ENCODE measurements around the gene CGB5.
"Not testable (repeated sequence)": the region's sequence is repeated elsewhere in the genome, so short reads cannot be mapped to it uniquely, and the experiment has no call there.

The CGB5 gene

DNA sequence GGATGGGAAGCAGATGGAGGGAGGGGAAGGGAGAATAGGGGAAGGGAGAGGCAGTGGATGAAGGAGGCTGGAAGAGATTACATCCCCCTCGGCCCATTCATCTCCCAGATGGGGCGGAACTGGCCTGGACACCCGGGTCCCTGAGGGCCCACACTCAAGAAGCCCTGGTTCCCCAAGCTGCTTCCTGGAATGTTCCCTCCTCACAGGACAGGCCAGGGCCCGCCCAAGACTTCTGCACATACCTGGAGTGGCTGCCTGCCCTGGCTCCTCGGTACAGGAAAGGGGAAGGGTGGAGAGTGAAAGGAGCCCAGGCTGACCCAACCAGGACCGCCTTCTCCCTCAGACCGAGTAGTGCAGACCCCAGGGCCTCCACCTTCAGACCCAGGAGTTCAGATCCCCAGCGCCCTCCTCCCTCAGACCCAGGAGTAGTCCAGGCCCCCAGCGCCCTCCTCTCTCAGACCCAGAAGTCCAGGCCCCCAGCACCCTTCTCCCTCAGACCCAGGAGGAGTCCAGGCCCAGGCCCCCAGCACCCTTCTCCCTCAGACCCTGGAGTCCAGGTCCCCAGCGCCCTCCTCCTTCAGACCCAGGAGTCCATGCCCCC, 20.5 kb downstream of the CGB5 start:
- H3K27ac Mint-ChIP-seq = no peak overlapping the region
- no peaks in the 10 kb centered on the region for H3K4me1 Mint-ChIP-seq
- H3K9me3 Mint-ChIP-seq = peaks cover 0 to under 1% of the 10 kb centered on the region in 2 donors
- DNase-seq (no peak), ATAC-seq (peak; percentile 47)
- H3K27me3 Mint-ChIP-seq = peaks cover 87% of the 10 kb centered on the region
- no peak overlapping the region for H3K4me3 Mint-ChIP-seq

DNA sequence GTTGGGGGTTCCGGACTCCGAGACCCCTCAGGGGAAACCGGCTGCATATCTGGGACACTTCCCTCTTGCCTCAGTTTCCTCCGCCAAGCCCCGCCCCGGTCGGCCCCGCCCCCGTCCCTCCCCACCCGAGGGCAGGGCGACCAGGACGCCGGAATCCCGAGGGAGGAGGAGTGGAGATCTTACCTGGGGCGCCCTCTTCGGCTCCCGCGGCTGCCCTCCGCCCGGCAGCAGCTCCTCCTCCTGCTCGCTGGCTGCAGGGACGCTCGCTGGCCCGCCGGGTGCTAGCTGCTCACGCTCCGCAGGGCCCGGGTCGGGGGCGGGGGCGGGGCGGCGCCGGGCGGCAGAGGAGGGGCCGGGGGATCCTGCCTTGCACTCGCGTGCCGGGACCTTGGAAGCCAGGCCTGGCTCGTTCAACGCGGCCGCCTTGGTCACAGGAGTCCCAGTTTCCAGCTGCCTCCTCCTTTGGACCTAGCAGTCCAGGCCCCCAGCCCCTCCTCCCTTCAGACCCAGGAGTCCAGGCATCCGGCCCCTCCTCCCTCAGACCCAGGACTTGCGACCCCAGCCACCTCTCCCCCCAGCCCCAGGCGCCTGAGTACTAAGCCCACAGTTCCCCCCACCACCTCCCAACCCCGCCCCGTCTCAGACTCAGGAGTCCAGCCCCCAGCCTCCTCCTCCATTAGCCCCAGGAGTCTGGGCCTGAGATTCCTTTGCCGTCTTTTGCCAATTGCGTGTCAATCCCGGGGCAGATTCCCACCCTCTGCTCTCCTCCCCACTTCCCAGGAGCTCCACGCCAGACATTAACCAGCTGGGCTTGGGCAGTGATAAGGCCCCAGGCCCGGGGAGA, 21.3 kb downstream of the CGB5 start, which contains the start of gene NTF4:
TSS of gene NTF4 (minus strand) at position 51 of the 844 bp plus-strand sequence. CDS start 2,821 bp downstream, outside the sequence.
- ATAC-seq = peak; percentile 32
- Mint-ChIP-seq H3K27ac (no peak within 1 kb of the TSS), H3K4me1 (no peaks in the 10 kb centered on the region), H3K9me3 (peaks cover 5 to 9% of the 10 kb centered on the region in 2 donors), H3K27me3 (peaks cover 87% of the 10 kb centered on the region), H3K4me3 (no peak within 1 kb of the TSS)
- no peak for DNase-seq

DNA sequence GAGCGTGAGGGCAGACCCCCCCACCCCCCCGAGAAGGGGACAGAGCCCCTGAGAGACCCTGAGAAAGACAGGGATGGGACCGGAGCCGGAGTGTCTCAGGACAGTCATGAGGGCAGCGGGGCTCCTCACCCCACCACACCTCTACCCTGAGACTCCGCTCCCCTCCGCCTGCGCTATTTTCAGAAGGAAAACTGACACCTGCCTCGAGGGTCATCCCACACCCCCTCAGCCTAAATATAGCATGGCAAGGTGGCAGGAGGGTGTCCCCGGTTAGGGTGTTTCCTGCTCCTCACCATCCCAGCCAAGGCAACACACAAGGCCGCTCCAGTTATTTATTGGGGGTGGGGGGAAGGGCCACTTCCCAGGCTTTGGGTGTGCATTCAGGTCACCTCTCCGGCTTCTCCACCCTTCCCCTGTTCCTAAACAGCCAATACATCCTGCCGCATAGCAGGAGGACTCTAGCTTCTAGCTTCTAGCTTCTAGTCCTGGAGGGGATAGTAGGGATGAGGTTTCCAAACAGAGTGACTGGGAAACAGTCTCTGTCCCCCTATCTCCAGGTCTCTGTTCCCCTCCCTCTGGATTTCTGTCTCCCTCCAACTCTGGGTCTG, 22.4 kb downstream of the CGB5 start:
- peaks cover 87% of the 10 kb centered on the region for H3K27me3 Mint-ChIP-seq
- no peak overlapping the region for H3K27ac Mint-ChIP-seq
- no peak overlapping the region for H3K4me3 Mint-ChIP-seq
- peaks cover 5 to 16% of the 10 kb centered on the region in 2 donors for H3K9me3 Mint-ChIP-seq
- H3K4me1 Mint-ChIP-seq = no peaks in the 10 kb centered on the region
- no peak for DNase-seq
- no peak for ATAC-seq

DNA sequence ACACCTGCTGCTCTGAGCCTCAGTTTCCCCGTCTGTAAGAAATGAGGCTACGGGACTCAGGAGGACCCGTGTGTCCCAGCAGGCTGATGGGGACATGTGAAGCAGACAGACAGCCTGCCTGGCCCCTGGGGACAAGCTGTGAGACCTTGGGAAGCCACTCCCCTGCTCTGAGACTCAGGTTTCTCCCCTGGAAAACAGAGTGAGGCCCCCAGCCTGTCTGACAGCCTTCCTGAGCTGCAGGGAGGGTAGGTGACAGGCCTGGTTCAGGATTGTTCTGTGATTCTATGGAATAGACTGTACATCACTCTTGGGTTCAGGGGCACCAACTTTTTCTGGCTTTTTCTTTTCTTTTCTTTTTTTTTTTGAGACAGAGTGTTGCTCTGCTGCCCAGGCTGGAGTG, 23.9 kb downstream of the CGB5 start:
- peaks cover 1% of the 10 kb centered on the region for H3K4me1 Mint-ChIP-seq
- no peak overlapping the region for H3K27ac Mint-ChIP-seq
- H3K4me3 Mint-ChIP-seq = no peak overlapping the region
- H3K9me3 Mint-ChIP-seq = peaks cover 5 to 16% of the 10 kb centered on the region in 2 donors
- DNase-seq = no peak
- ATAC-seq = no peak
- peaks cover 90% of the 10 kb centered on the region for H3K27me3 Mint-ChIP-seq

DNA sequence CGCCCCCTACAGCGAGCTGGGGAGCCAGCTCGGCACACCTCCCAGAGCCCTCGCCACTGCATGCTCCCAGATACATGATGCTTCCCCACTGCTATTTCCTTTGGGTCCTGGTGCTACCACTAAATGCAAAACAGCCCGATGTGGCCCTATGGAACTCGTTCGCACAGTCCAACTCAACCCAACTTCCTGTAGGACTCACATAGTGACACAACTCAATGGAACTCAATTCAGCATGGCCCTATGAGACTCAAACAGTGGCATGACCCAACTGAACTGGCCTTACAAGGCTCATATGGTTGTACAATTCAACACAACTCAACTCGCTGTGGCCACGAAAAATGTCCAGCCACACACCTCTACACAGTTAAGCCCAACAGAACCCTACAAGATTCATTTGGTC, 25.4 kb downstream of the CGB5 start:
- Mint-ChIP-seq H3K27me3 (peaks cover 93% of the 10 kb centered on the region), H3K4me3 (no peak overlapping the region), H3K4me1 (peaks cover 12% of the 10 kb centered on the region), H3K9me3 (peaks cover 5 to 16% of the 10 kb centered on the region in 2 donors), H3K27ac (no peak overlapping the region)
- no peak for DNase-seq
- no peak for ATAC-seq

DNA sequence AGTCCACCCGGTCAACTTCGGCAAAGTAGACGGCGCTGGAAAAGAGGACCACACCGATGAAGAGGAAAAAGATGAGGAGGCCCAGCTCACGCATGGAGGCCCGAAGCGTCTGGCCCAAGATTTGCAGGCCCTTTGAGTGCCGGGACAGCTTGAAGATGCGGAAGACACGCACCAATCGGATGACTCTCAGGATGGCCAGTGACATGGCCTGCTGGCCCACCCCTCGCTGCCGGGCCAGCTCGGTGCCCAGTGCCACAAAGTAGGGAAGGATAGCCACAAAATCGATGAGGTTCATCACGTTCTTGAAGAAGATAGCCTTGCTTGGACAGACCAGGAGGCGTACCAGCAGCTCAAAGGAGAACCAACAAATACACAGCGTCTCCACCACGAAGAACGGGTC, 26.8 kb downstream of the CGB5 start:
- Mint-ChIP-seq H3K27me3 (peaks cover 97% of the 10 kb centered on the region), H3K9me3 (peaks cover 5 to 16% of the 10 kb centered on the region in 2 donors), H3K4me1 (peaks cover 12% of the 10 kb centered on the region), H3K4me3 (no peak overlapping the region), H3K27ac (no peak overlapping the region)
- DNase-seq (no peak), ATAC-seq (no peak)

DNA sequence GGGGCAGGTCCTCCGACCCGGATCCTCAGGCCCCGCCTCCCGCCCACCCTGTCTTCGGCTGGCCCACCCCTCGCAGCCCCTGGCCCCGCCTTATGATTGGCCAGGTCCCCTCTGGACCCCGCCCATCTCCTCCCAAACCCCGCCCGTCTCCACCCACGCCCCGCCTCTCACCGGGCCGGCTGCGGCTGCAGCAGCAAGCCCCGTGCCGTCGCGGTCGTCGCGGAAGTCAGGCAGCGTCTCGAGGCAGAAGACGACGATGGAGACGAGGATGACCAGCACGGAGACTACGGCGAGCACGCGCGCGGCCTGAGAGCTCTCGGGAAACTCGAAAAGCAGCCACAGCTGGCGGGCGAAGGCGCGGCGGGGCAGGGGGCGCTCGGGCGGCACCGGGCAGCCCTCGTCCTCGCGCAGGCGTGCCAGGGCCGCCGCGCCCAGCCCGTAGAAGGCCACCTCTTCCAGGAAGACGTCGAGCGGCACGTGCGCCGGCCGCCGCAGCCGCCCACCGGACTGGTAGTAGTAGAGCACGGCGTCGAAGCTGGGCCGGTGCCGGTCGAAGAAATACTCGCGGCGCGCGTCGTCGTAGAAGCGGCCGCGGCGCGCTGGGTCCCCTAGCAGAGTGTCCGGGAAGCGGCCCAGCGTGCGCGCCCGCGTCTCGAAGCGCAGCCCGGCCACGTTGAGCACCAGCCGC, 28.4 kb downstream of the CGB5 start:
- peaks cover 12% of the 10 kb centered on the region for H3K4me1 Mint-ChIP-seq
- H3K4me3 Mint-ChIP-seq = peak overlapping the region in 1 of 2 donors; percentile 16
- H3K27ac Mint-ChIP-seq = no peak overlapping the region
- no peak for ATAC-seq
- H3K27me3 Mint-ChIP-seq = peaks cover 92% of the 10 kb centered on the region
- DNase-seq = no peak
- H3K9me3 Mint-ChIP-seq = peaks cover 5 to 16% of the 10 kb centered on the region in 2 donors

DNA sequence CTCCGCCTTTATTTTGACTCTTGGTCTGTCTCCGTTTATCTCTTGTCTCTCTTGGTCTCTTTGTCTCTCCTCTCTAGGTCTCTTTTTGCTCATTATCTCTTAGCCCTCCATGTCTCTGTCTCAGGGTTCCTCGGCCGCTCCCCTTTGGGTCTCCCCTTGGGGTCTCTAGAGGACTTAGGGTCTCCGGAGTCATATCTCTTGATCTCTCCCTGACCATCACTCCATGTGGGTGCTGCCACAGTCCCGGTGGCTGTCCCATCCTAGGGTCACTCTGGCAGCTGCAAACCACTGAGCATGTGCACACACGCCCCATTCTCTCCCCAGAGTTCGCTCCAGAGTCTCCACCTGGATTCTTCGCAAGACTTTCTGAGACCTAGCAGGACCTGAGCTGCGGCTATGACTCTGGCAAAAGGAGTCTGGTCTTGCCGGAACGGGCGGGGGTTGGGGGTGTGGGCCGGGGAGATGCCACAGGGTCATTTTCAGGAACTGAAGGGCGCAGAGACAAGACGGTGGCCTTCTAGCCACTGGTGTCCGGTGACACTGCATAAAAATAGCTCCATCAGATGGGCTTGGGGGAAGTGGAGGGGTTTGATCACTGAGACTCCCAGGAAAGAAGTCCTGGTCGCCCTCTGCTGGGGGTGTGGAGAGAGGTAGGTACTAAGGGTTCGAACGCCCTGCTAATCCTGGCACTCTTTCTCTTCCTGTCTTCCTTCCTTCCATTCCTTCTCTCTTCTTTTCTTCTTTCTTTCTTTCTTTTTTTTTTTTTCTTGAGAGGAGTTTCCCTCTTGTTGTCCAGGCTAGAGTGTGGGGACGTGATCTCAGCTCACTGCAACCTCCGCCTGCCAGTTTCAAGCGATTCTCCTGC, 30.1 kb downstream of the CGB5 start:
- Mint-ChIP-seq H3K4me1 (peaks cover 12% of the 10 kb centered on the region), H3K4me3 (peak overlapping the region; percentile 9 to 78), H3K27ac (no peak overlapping the region), H3K9me3 (peaks cover 5 to 16% of the 10 kb centered on the region in 2 donors), H3K27me3 (peaks cover 74% of the 10 kb centered on the region)
- ATAC-seq = no peak
- no peak for DNase-seq

DNA sequence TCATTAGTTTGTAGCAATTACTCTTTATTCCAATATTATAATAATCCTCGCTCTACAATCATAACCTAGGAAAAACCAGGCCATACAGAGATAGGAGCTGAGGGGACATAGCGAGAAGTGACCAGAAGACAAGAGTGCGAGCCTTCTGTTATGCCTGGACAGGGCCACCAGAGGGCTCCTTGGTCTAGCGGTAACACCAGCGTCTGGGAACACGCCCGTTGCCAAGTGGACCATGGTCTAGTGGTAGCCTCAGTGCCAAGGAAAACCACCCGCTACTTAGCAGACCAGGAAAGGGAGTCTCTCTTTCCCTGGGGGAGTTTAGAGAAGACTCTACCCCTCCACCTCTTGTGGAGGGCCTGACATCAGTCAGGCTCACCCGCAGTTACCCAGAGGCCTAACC, 31.2 kb downstream of the CGB5 start:
- H3K9me3 Mint-ChIP-seq, H3K27ac Mint-ChIP-seq, ATAC-seq, H3K4me3 Mint-ChIP-seq: not testable (repeated sequence)
- H3K4me1 Mint-ChIP-seq = peaks cover 12% of the 10 kb centered on the region
- DNase-seq = peak in 1 of 2 donors; percentile 37
- H3K27me3 Mint-ChIP-seq = peaks cover 63% of the 10 kb centered on the region

DNA sequence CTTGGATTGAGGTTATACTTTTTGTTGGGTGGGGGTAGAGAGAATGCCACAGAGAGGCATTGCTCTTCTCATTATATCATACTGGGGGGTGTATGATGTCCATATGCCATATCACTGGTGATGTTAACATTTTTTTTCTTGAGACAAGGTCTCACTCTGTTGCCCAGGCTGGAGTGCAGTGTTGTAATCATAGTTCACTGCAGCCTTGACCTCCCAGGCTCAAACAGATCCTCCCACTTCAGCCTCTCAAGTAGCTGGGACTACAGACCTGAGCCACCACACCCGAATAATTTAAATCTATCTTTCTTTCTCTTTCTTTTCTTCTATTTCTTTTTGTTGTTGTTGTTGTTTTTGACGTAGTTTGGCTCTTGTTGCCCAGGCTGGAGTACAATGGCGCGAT, 36.7 kb downstream of the CGB5 start:
- ATAC-seq = no peak
- Mint-ChIP-seq H3K27me3 (peaks cover 11% of the 10 kb centered on the region), H3K4me3 (no peak overlapping the region), H3K4me1 (peaks cover 9% of the 10 kb centered on the region), H3K9me3 (no peaks in the 10 kb centered on the region), H3K27ac (peak overlapping the region in 1 of 2 donors; percentile 50)
- DNase-seq = no peak

DNA sequence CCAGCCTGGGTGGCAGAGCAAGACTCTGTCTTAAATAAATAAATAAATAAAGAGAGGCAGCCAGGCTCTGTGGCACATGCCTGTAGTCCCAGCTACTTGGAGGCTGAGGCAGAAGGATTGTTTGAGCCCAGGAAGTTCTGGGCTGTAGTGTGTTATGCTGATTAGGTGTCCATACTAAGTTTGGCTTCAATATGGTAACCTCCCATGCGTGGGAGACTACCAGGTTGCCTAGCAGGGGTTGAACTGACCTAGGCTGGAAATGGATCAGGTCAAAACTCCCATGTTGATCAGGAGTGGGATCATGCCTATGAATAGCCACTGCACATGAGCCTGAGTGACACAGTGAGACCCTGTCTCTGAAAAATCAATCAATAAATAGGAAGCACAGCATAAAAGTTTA, 37.6 kb downstream of the CGB5 start:
- H3K27me3 Mint-ChIP-seq = peaks cover 2% of the 10 kb centered on the region
- no peak for DNase-seq
- H3K9me3 Mint-ChIP-seq = no peaks in the 10 kb centered on the region
- no peak overlapping the region for H3K27ac Mint-ChIP-seq
- H3K4me1 Mint-ChIP-seq = peaks cover 13% of the 10 kb centered on the region
- no peak for ATAC-seq
- H3K4me3 Mint-ChIP-seq = no peak overlapping the region

DNA sequence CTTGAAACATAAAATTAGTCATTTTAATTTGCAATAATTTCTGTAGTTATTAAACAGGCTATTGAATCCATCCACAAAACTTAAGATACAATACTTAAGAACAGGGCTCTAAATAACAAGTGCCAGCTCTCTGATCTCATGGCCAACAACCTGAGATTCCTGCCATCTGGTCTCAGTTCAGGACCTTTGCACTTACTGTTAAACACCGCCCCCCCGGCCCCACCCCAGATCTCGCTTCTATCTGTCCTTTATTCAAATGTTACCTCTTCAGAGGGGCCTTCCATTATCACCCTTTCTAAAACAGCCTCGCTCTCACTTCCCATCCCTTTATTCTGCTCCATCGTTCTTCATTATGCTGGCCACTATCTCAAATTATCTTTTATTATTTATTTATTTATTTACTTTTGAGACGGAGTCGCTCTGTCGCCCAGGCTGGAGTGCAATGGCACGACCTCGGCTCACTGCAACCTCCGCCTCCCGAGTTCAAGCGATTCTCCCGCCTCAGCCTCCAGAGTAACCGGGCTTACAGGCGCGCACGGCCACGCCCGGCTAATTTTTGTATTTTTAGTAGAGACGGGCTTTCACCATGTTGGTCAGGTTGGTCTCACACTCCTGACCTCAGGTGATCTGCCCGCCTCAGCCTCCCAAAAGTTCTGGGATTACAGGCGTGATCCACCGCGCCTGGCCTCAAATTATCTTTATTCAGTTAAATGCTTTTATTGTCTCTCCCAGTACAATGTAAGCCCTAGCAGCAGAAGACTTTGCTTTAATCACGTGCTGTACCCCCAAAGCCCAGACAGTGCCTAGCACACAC, 40.8 kb downstream of the CGB5 start:
- Mint-ChIP-seq H3K4me3 (peak overlapping the region; percentile 98 to 99), H3K9me3 (no peaks in the 10 kb centered on the region), H3K27me3 (no peaks in the 10 kb centered on the region), H3K27ac (peak overlapping the region; percentile 97 to 100), H3K4me1 (peaks cover 39% of the 10 kb centered on the region)
- no peak for DNase-seq
- no peak for ATAC-seq

DNA sequence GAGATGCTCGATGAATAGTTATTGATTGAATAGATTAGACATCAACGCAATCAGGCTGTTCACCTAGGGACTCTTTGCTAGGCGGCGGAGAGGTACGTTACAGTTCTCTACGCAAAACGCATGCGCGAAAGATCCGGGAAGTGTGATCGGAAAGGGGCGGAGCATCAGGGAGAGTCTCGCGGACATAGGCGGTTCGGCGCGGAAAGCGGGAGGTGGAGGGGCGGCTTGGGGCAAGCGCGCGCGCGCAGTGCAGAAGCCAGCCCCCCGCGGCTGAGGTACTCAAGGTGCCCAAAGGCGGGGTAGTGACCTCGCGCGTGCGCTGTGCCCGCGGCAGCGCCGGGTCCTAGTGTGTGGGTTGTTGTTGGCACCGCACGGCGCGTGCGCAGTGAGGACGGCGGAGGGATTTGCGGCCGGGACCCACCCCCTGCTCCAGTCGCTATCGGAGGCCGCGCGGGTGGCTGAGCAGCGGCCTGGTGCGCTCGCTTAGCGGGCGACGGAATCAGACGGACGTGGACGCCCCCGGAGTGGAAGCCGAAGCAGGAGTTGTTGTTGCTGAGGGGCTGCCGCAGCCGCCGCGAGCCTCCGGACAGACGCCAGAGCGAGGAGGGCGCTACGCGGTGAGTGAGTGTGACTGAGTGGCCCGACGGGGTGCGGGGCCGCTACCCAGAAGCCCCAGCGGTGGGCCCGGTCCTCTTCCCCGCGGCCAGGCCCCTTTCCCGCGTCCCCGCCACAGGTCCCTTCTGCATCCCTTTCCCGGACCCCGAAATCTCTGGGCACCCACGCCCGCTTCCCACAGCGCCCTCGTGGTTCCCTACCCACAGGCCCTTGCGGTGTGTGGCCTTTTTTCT, 41.6 kb downstream of the CGB5 start, which contains the start of gene SNRNP70:
TSS of gene SNRNP70 (plus strand) at position 432 of the 848 bp plus-strand sequence. CDS start 964 bp downstream, outside the sequence.
- Mint-ChIP-seq H3K27me3 (no peaks in the 10 kb centered on the region), H3K27ac (peak within 1 kb of the TSS; percentile 97 to 100), H3K4me3 (peak within 1 kb of the TSS; percentile 98 to 99), H3K9me3 (no peaks in the 10 kb centered on the region), H3K4me1 (peaks cover 43% of the 10 kb centered on the region)
- DNase-seq (peak; percentile 100), ATAC-seq (peak; percentile 97)
